Measurements from ENCODE around the gene LPIN3. TPM values are rescaled to one million over a fixed set of nuclear protein-coding genes. Genes with fewer than 3 reads are reported as not detected.
A peak's percentile ranks its signal among the peaks of the same experiment; 100 is the strongest.

Gene LPIN3
- polyA plus RNA-seq, 3 donors: 0.01 TPM; not detected in 2

DNA sequence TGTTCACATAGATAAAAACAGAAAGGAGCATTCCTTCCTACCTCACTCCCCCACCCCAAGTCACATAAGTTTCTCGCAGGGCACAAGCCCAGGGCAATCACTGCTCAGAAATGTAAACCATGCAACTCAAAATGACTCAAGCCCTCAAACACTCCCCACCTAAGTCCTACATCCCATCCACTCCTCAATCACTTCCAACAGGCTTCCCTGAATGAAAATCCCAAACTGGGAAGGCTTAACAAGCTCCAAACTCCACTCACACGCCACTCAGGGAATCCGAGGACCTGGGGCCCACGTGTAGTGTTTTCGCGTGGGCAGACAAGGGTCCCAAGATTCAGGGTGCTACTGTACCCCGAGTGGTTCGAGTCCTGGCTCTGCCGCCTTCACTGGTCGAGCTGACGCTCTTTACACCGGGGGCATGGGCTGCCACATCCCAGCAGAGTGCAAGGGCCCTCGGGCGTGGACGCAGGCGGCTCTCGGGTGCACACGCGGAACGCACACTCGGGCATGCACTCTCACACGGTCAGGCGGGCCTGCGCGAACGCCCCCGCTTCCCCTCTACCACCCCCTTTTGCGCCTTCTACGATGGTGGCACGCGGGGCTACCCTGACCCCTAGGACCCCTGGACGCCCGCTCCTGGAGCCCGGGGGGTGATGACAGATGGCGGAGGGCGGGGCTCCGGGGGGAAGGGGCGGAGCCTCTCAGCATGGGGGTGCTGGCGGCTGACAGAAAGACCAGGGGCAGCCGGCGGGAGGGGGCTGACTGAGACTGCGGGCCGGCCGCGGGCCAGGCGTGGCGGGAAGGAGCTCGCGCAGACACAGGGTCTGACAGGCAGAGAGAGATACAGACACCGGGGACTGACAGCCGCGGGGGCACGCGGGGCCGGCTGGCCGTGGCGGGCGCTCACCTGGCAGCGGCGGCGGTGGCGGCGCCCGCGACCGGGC, 23.7 kb upstream of the LPIN3 start:
- Mint-ChIP-seq H3K4me3 (peak overlapping the region; percentile 86 to 90), H3K27me3 (ENCODE audit: low read depth in 3 of 3) (peaks cover 3 to 17% (median 15%) of the 10 kb centered on the region in 3 donors)

More for the DNA sequence above, 23.7 kb upstream of the LPIN3 start:
- TF ChIP-seq, protein P1, sequence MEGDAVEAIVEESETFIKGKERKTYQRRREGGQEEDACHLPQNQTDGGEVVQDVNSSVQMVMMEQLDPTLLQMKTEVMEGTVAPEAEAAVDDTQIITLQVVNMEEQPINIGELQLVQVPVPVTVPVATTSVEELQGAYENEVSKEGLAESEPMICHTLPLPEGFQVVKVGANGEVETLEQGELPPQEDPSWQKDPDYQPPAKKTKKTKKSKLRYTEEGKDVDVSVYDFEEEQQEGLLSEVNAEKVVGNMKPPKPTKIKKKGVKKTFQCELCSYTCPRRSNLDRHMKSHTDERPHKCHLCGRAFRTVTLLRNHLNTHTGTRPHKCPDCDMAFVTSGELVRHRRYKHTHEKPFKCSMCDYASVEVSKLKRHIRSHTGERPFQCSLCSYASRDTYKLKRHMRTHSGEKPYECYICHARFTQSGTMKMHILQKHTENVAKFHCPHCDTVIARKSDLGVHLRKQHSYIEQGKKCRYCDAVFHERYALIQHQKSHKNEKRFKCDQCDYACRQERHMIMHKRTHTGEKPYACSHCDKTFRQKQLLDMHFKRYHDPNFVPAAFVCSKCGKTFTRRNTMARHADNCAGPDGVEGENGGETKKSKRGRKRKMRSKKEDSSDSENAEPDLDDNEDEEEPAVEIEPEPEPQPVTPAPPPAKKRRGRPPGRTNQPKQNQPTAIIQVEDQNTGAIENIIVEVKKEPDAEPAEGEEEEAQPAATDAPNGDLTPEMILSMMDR (IDR thresholded peaks at IDR 0.05): no peak
- peak overlapping the region; percentile 90 for H3K4me2 ChIP-seq (replicated peaks; ENCODE audit: extremely low read depth, low read length, poor library complexity, severe bottlenecking)
- H3K27me3 ChIP-seq (ENCODE audit: control insufficient read depth in 2 of 2, insufficient read depth in 2 of 2, low read length in 2 of 2): peaks cover 0 to 2% of the 10 kb centered on the region in 2 donors
- no peaks in the 10 kb centered on the region for H3K9me3 ChIP-seq (replicated peaks in 1 of 2; ENCODE audit: control insufficient read depth in 1 of 2, insufficient read depth in 1 of 2, low read length in 2 of 2)
- H3K27ac Mint-ChIP-seq: peak overlapping the region in 5 of 7 donors; percentile 61 to 88 (median 76)
- peaks cover 6% of the 10 kb centered on the region for H3K79me2 ChIP-seq (ENCODE audit: insufficient read depth, low read length)
- peak overlapping the region; percentile 72 for H3K9ac ChIP-seq (ENCODE audit: insufficient read depth, low read length, poor library complexity, severe bottlenecking)
- H3K4me1 ChIP-seq (ENCODE audit: control insufficient read depth in 1 of 2, insufficient read depth in 2 of 2, low read length in 2 of 2): peaks cover 11 to 23% of the 10 kb centered on the region in 2 donors
- peaks cover 0 to under 1% of the 10 kb centered on the region in 2 donors for H3K36me3 Mint-ChIP-seq
- peak in 2 of 3 donors; percentile 24 to 37 for DNase-seq
- intact Hi-C loops (cut with micrococcal nuclease): loop anchor here in 1 of 2 donors (10.0 kb wide), 1 partner anchor 352 kb away; no protein-coding TSS in a partner anchor
- no peaks in the 10 kb centered on the region for H4K20me1 ChIP-seq (ENCODE audit: insufficient read depth, low read length)
- H3K4me3 ChIP-seq (replicated peaks in 1 of 3; ENCODE audit: low read depth in 2 of 3, low read length in 3 of 3): peak overlapping the region; percentile 60 to 86 (median 81)
- H3K9me3 Mint-ChIP-seq: peaks cover 0 to 1% (median 0%) of the 10 kb centered on the region in 7 donors
- H3K36me3 ChIP-seq (replicated peaks in 1 of 2; ENCODE audit: control insufficient read depth in 1 of 2, insufficient read depth in 2 of 2, low read length in 2 of 2): no peaks in the 10 kb centered on the region
- H3K4me1 Mint-ChIP-seq: peaks cover 24% of the 10 kb centered on the region
- peak overlapping the region; percentile 95 for H2AFZ ChIP-seq (ENCODE audit: insufficient read depth, low read depth, low read length, poor library complexity, severe bottlenecking)
- H3K27ac ChIP-seq (ENCODE audit: low read depth in 1 of 2, low read length in 2 of 2): peak overlapping the region in 1 of 2 donors; percentile 59
- WGBS (ENCODE audit: insufficient coverage): 5% methylated on average over 66 of the region's 66 CpGs
